Heart right ventricle (tissue), 16 donors: ENCODE results near the gene DHRS1. TPM values are rescaled to one million over a fixed set of nuclear protein-coding genes. Genes with fewer than 3 reads are reported as not detected.

Source experiments
- ATAC-seq, 8 donors: fragments of 200-7000 bp; cut with Tn5 transposase; one replicate each; pipeline ENCODE4 v1.9.1; 2020; ENCODE audit warnings: mild to moderate bottlenecking in 8 of 8, moderate library complexity in 8 of 8, moderate number of reproducible peaks in 1 of 8
- DNase-seq, 2 donors: peaks; one replicate each; pipeline ENCODE4 v3.0.0-alpha.2; 2020
- H3K27ac ChIP-seq, 10 donors: fragments of 200-600 bp; sonication (generic) in 2 of 10; one replicate each; pipeline versions ENCODE4 v1.5.0 to v1.8.0; 2020 to 2022; ENCODE audit warnings: mild to moderate bottlenecking in 3 of 10
- H3K27me3 ChIP-seq, 7 donors: fragments of 200-600 bp; one replicate each; pipeline ENCODE4 v1.8.0; 2021 to 2022; ENCODE audit warnings: mild to moderate bottlenecking in 2 of 7
- H3K36me3 ChIP-seq, 9 donors: fragments of 200-600 bp; sonication (generic) in 1 of 9; one replicate each; pipeline versions ENCODE4 v1.5.0 to v1.8.0; 2020 to 2022; ENCODE audit warnings: mild to moderate bottlenecking in 2 of 9
- H3K4me1 ChIP-seq, 9 donors: fragments of 200-600 bp; sonication (generic) in 1 of 9; one replicate each; pipeline versions ENCODE4 v1.5.0 to v1.8.0; 2020 to 2022; ENCODE audit warnings: mild to moderate bottlenecking in 4 of 9
- H3K4me3 ChIP-seq, 10 donors: fragments of 200-600 bp; sonication (generic) in 2 of 10; one replicate each; pipeline versions ENCODE4 v1.5.0 to v1.8.0; 2020 to 2022; ENCODE audit warnings: mild to moderate bottlenecking in 7 of 10, moderate library complexity in 2 of 10
- H3K9me3 ChIP-seq, 11 donors: fragments of 200-600 bp in 10 of 11; sonication (generic) in 2 of 11; one replicate each; pipeline versions ENCODE4 v1.5.0 to v1.8.0; 2013 to 2022; ENCODE audit warnings: mild to moderate bottlenecking in 2 of 11, control low read depth in 1 of 11, moderate library complexity in 1 of 11
- CTCF ChIP-seq, 9 donors: fragments of 200-600 bp; sonication (generic) in 2 of 9; IDR thresholded peaks; one replicate each; pipeline versions ENCODE4 v1.5.0 to v1.8.0; 2021 to 2022; ENCODE audit warnings: antibody characterized with exemption in 9 of 9, mild to moderate bottlenecking in 5 of 9, moderate library complexity in 1 of 9
- WGBS, 2 donors: extraction: QIAGEN DNeasy Blood & Tissue Kit; methylation state at CpG; one replicate each; pipeline ENCODE4 v1.1.7; 2013; ENCODE audit warnings: inconsistent platforms in 1 of 2; 5-methylcytosine and 5-hydroxymethylcytosine counted together
- intact Hi-C, 10 donors: fragments of 100-400 bp; cut with DNase I; formaldehyde crosslinking; loops; one replicate each; pipeline versions ENCODE4 v1.11.1 to v1.14.2; 2022
- polyA plus RNA-seq, 2 donors: library from polyadenylated mRNA; stranded (reverse); fragments of 200-250 nt; gene quantifications; one replicate each; pipeline ENCODE4 v1.2.3, GENCODE V29; 2013
- total RNA-seq, 10 donors: library from RNA; stranded (reverse); fragmentation: NEBNext Ultra II Directional in 3 of 10; extraction: Animal tissue kit (Norgen Biotek cat#: 25700) in 3 of 10; gene quantifications; one replicate each; pipeline versions ENCODE4 v1.2.1 to v1.2.4, GENCODE V29; 2021 to 2023
- donor health status: Arrhythmogenic right ventricular cardiomyopathy.
- donor health status: ischemic (EF 13 %, LVEDD 7.1; RV severe dilation, severe dysfunction).
- donor health status: healthy with polysubstance abuse.
- donor health status: DM: no; HTN: yes; CAD: no.
- donor health status: DM: no; HTN: no; CAD: no.
- donor health status: ischemic (EF 25% LVEDD 6.9; RV normal size, moderate dysfunction).
- donor health status: ischemic (EF 25% LVEDD 5.7; RV mildly dilated, moderate dysfunction).
- donor health status: healthy.
- donor health status: DM: yes; HTN: yes; CAD: no.
- donor health status: Ischemic cardiomyopathy.
- donor health status: ischemic (EF 35%, LVEDD 5.7; RV mildly dilated, moderate dysfunction).
- donor health status: nonischemic (EF 11% LVEDD 7.7; RV severe dilation, severe dysfunction).
- donor health status: DM: yes; HTN: yes; CAD: no.
- donor health status: PGD.
- donor health status: ischemic (EF 29% LVEDD 5.4; RV normal size, mild dysfunction).
- donor health status: nonischemic (EF 23%, LVEDD 6.1; RV moderate dilation, normal function).

Gene DHRS1
- total and polyA plus RNA-seq, 12 donors = 6.9 to 11.6 (median 9.0) TPM

- no peak for ATAC-seq
- H3K4me3 ChIP-seq = no peak overlapping the region
- H3K36me3 ChIP-seq = peaks cover 0 to 91% (median 0%) of the 10 kb centered on the region in 9 donors
- peaks cover 0 to 27% (median 0%) of the 10 kb centered on the region in 9 donors for H3K4me1 ChIP-seq
- no peaks in the 10 kb centered on the region for H3K9me3 ChIP-seq
- H3K27ac ChIP-seq = no peak overlapping the region
- TF ChIP-seq CTCF (IDR thresholded peaks at IDR 0.05) = no peak
- WGBS, 2 donors = 85% methylated on average over 5 to 6 of the region's 6 CpGs
- intact Hi-C loops = no loop called here
- DNase-seq = no peak
- peaks cover 0 to 9% (median 0%) of the 10 kb centered on the region in 7 donors for H3K27me3 ChIP-seq
Measured at GRCh38 chr14:24324024-24324423, 24.4 kb upstream of the DHRS1 start.

GRCh38 chr14:24323341-24323740 lies 23.8 kb upstream of the DHRS1 start:
- 75% methylated on average over 3 of the region's 3 CpGs for WGBS, 2 donors
- no peak for TF ChIP-seq CTCF (IDR thresholded peaks at IDR 0.05)
- peaks cover 0 to 91% (median 0%) of the 10 kb centered on the region in 9 donors for H3K36me3 ChIP-seq
- no peak for ATAC-seq
- no peaks in the 10 kb centered on the region for H3K9me3 ChIP-seq
- peaks cover 0 to 27% (median 0%) of the 10 kb centered on the region in 9 donors for H3K4me1 ChIP-seq
- no peak overlapping the region for H3K4me3 ChIP-seq
- H3K27ac ChIP-seq = no peak overlapping the region
- intact Hi-C loops = no loop called here
- H3K27me3 ChIP-seq = peaks cover 0 to 15% (median 0%) of the 10 kb centered on the region in 7 donors
- no peak for DNase-seq

- no peak overlapping the region for H3K4me3 ChIP-seq
- peaks cover 0 to 27% (median 0%) of the 10 kb centered on the region in 9 donors for H3K4me1 ChIP-seq
- no peak for DNase-seq
- no peaks in the 10 kb centered on the region for H3K9me3 ChIP-seq
- peaks cover 0 to 97% (median 0%) of the 10 kb centered on the region in 9 donors for H3K36me3 ChIP-seq
- peaks cover 0 to 21% (median 1%) of the 10 kb centered on the region in 7 donors for H3K27me3 ChIP-seq
- H3K27ac ChIP-seq = no peak overlapping the region
- no peak for ATAC-seq
- intact Hi-C loops = no loop called here
- no peak for TF ChIP-seq CTCF (IDR thresholded peaks at IDR 0.05)
- 75 to 77% methylated on average over 9 to 10 of the region's 10 CpGs for WGBS, 2 donors
Measured at GRCh38 chr14:24322672-24323071, 23.1 kb upstream of the DHRS1 start.

- Histone ChIP-seq H3K27me3 (peaks cover 0 to 34% (median 4%) of the 10 kb centered on the region in 7 donors), H3K9me3 (no peaks in the 10 kb centered on the region), H3K4me3 (no peak overlapping the region), H3K4me1 (peaks cover 1 to 28% (median 8%) of the 10 kb centered on the region in 9 donors), H3K27ac (no peak overlapping the region), H3K36me3 (peaks cover 0 to 87% (median 0%) of the 10 kb centered on the region in 9 donors)
- DNase-seq (no peak), ATAC-seq (no peak)
- 88 to 90% methylated on average over 14 of the region's 14 CpGs for WGBS, 2 donors
- intact Hi-C loops = no loop called here
- TF ChIP-seq CTCF (IDR thresholded peaks at IDR 0.05) = no peak
Measured at GRCh38 chr14:24321212-24321975, 21.8 kb upstream of the DHRS1 start.
